GM18520 (cell line): ENCODE data around the gene ANKS1B.
"Not testable (repeated sequence)": the region's sequence is repeated elsewhere in the genome, so short reads cannot be mapped to it uniquely, and the experiment has no call there.

Experiments
- ATAC-seq: cut with Tn5 transposase; IDR thresholded peaks from one replicate; pipeline ENCODE4 v1.9.1; 2021; ENCODE audit not compliant: unreplicated experiment

The ANKS1B gene

DNA sequence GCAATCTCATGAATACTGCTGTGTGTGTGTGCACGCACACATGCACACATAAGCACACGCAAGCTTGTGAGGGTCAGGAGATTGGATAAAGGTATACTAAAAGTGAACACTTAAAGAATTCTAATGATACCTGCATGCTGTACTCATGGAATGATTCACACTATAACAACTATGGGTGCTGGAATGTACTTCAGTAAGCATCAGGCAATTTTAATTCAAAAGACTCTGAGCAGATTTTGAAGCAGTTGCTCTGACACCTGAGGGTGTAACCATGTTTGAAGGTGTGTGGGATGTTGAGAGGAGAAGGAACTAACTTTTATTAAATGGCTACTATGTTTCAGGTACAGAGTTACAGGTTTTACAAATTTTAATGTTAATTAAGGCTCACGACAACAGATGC is 275.6 kb downstream of the ANKS1B start:
- no peak for ATAC-seq

DNA sequence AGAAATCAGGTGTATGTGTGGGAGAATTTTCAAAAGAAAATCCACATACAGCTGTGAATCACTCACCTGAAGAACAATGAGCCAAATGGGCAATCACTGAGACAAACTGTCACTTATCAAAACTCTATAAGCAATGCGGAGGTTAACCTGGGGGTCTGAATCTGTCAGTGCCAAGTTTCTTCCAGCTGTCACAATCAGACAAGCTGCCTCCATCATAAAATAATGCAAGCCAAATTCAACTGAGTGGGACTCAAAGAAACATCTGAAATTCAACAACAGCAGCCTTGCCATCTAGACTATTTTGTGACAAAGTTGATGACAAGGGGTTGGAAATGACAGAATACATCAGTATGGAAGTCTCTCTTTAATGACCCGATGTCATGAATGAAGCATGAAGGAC is 276.9 kb downstream of the ANKS1B start:
- ATAC-seq, result no peak

- ATAC-seq, result no peak
These were observed 277.8 kb downstream of the ANKS1B start for GRCh38 chr12:99706736-99707473.

GRCh38 chr12:99704458-99704857 is 280.3 kb downstream of the ANKS1B start:
- no peak for ATAC-seq

DNA sequence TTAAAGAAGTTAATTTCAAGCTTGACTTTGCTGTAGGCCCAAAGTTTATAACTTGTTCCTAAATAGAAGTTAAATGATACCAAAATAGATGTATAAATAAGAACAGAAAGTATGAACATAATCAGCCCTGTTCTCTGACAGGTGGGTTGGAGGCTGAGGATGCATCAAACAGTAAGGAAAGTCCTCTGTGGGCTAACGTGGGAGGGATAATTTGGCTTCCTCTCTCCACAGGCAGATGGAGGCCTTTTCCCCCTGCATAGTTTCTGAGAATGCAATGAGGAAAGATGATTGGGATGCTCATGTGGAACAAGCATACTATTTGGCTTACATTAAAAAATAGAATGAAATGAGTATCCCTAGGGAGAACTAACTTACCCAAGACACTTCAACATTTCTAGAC is 280.7 kb downstream of the ANKS1B start:
- ATAC-seq, result no peak

- ATAC-seq, result no peak
These were observed 284.7 kb downstream of the ANKS1B start for GRCh38 chr12:99700032-99700431.

GRCh38 chr12:99695050-99695449 is 289.7 kb downstream of the ANKS1B start:
- no peak for ATAC-seq

- no peak for ATAC-seq
These were observed 298.6 kb downstream of the ANKS1B start for GRCh38 chr12:99686142-99686541.

DNA sequence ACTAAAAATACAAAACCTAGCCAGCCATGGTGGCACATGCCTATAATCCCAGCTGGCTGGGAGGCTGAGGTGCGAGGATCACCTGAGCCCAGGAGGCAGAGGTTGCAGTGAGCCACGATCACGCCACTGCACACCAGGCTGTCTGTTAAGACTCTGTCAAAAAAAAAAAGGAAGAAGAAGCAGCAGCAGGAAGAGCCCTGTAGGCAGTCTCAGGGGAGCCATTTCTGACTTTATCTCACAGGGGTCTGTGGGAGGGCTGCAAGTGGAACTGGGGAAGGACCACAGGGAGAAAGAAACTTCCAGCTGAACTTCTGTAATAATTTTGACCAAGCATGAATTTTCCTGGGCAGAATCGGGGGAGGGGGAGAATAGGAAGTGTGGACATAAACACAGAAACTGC is 304.5 kb downstream of the ANKS1B start:
- no peak for ATAC-seq

DNA sequence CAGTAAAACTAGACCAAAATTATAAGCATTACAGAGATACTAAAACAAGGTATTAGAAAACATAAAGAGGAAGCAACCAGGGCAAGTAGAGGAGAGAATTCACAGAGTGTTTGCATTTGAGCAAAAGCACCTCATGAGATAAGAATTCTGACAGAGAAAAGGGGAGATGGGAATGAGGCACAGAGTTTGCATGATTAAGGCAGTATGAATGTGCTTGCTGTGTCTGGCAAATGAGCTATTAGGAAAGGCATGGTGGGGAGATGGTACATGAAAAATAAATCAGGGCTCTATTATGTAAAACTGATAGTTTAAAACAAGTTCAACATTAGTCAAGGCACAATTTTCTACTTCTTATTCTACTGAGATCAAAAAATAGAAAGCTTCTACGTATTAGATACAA is 314.1 kb downstream of the ANKS1B start:
- no peak for ATAC-seq

GRCh38 chr12:99658671-99659349 is 325.9 kb downstream of the ANKS1B start:
- ATAC-seq, result no peak

GRCh38 chr12:99649551-99649950 is 335.2 kb downstream of the ANKS1B start:
- ATAC-seq, result no peak

DNA sequence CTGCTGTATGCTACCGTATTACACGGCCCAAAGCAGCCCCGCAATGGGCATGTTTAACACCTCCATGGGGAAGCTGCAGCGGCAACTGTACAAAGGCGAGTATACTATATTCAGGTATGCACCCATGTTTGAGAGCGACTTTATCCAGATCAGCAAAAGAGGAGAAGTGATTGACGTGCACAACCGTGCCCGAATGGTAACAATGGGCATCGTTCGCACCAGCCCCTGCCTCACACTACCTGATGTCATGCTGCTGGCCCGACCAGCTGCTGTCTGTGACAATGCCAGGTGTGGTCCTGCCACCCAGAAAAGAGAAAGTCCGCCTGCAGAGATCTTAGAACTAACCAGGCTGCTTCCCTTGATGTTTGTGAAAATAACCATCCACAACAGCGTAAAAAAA is 336.6 kb downstream of the ANKS1B start:
- ATAC-seq, result no peak

DNA sequence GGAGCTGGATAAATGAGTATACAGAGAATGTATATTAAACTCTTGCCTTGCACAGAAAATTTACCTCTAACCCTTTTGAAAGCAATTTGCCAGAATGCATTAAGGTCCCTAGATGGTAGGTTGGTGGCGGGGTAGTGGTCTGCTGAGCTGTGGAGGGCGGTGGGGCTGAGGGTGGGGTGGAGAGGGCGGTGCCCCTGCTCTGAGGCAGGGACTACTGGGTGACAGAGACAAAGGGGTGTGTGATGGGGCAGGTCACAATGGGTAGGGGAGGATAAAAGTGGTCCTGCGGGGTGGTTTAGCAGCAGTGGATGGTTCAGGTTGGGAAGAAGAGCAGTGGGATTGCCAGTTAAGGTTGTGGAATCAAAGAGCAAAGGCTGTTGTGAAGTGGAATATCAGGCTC is 337.3 kb downstream of the ANKS1B start, which contains the start of gene GARIN6:
TSS of gene GARIN6 (plus strand) at position 301 of the 400 bp plus-strand sequence. CDS start 422 bp downstream, outside the sequence.
- ATAC-seq, result no peak

DNA sequence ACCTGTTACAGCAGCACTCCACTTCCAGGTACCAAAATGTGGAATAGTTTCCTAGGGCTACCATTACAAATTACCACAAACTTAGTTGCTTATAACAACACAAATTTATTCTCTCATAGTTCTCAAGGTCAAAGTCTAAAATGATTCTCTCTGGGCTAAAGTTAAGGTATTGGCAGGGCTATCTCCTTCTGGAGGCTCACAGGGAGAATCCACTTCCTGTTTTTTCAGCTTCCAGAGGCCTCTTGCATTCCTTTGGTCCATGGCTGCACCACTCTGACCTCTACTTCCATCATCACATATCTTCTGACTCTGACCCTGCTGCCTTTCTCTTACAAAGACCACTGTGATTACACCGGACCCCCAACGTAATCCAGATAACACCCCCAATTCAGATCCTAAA is 340.1 kb downstream of the ANKS1B start:
- ATAC-seq, result no peak

DNA sequence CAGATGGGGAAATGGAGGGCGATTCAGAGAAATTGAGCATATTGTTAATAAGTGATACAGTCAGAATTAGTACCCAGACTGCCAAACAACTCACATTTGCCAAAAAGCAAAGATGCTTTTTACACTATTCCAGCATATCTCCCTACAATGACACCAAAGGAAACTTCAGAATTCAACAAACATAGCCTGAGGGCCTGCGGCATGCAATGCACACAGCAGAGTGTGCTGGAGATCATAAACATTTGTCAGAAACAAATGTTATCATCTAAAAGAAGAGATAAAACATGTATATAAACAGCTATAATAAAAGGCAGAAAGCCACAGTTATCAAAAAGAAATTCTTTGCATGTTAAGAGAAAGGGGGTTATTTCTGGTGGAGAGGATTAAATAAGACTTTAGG is 357.3 kb downstream of the ANKS1B start:
- ATAC-seq, result no peak

GRCh38 chr12:99624591-99624990 is 360.1 kb downstream of the ANKS1B start:
- ATAC-seq, result not testable (repeated sequence)

- ATAC-seq, result no peak
These were observed 364.6 kb downstream of the ANKS1B start for GRCh38 chr12:99620159-99620479.

DNA sequence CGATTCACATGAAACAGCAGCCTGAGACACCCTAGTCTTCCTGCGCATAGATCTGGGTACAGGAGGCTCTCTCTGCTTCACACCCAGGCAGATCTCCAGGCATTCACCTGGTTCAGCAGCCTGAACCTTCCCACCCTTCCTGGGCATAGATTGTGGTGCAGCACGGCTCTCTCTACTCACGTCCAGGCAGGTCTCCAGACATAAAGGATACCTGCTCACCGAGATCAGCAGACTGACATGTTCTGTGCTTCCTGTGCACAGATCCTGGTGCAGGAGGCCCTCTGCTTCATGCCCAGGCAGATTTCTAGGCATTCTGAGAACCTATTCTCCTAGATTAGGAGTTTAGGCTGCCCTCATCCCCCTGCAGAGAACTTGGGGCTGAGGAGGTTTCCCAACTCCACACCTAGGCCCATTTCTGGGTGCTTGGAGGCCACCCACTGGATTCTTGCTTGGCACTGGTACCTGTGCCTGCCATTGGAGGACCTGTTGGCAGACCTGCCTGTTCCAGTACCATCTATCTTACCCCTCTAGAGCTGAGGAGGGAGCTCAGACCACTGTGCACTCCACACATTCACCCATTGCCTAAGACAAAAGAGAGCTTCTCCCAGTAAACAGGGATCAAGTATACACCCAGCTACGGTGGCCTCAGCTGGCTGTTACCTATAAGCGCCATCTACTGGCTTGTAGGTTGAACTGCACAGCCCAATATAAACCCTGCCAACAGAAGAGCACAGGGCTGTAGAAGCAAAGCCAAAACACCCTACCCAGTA is 365.2 kb downstream of the ANKS1B start:
- ATAC-seq, result peak; percentile 77

- ATAC-seq, result no peak
These were observed 366.1 kb downstream of the ANKS1B start for GRCh38 chr12:99618657-99619056.

DNA sequence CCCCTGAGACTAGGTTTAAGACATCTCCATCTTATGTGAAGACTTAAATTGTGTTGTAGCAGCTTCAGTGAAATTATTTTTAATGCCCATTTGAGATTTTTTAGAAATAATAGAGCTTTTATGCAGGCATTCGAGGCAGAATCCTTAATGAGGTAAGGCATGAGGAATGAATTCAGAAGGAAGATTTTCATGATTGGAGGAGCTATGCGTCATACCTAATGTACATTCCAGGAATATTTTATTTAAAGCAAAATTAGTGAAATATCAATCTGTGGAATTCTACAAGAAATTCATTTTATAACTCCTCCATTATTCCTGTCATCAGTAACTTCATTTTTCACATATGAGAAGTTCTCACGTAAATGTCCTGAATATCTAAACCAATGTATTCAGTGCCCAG is 373.1 kb downstream of the ANKS1B start:
- ATAC-seq, result no peak

DNA sequence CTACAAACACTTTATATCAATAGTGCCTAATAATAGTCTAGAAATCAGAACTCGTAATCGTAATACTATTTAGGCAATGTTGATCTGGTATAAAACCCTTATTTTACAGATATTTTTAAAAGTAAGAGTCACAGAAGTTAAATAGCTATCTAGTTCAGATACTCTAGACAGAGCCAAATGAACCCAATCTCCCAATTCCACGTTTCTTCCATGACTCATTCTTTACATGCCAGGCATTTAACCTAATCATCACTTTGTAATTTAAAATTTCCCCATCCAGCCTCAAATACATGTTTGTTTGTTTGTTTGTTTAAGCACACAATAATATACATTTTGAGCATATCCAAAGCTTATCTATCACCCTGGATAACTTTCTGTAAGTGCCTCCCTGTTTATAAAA is 373.6 kb downstream of the ANKS1B start:
- ATAC-seq, result no peak
